ENCODE data around the gene DOCK10.

GRCh38 chr2:225030203-225030602 is 12.1 kb downstream of the DOCK10 start:
- no peak for TF ChIP-seq CTCF (conservative IDR thresholded peaks at IDR 0.05)
- no peak for TF ChIP-seq EZH2 (IDR thresholded peaks at IDR 0.05; ENCODE audit: low read depth)

Data from PC-9 (cell line).